ENCODE data around the gene SULT4A1.

SULT4A1 gene

GRCh38 chr22:43817402-43817801, 44.9 kb downstream of the SULT4A1 start:
- DNase-seq (ENCODE audit: low spot score), result no peak

GRCh38 chr22:43814264-43814663, 48.0 kb downstream of the SULT4A1 start:
- H3K27ac ChIP-seq, result no peak overlapping the region
- no peak overlapping the region for H3K4me3 ChIP-seq
- no peak for DNase-seq (ENCODE audit: low spot score)
- TF ChIP-seq CTCF (IDR thresholded peaks at IDR 0.05), result no peak

More at GRCh38 chr22:43817402-43817801, 44.9 kb downstream of the SULT4A1 start:
- no peak for TF ChIP-seq CTCF (IDR thresholded peaks at IDR 0.05)
- H3K27ac ChIP-seq, result no peak overlapping the region
- H3K4me3 ChIP-seq, result no peak overlapping the region

GRCh38 chr22:43812890-43813289, 49.4 kb downstream of the SULT4A1 start:
- Histone ChIP-seq H3K4me3 (peak overlapping the region; percentile 85), H3K27ac (peak overlapping the region; percentile 70 to 90)
- no peak for TF ChIP-seq CTCF (IDR thresholded peaks at IDR 0.05)
- no peak for DNase-seq (ENCODE audit: low spot score)

- Histone ChIP-seq H3K27ac (peak within 1 kb of the TSS; percentile 70 to 90), H3K4me3 (peak within 1 kb of the TSS; percentile 85)
- TF ChIP-seq CTCF (IDR thresholded peaks at IDR 0.05), result no peak
- DNase-seq (ENCODE audit: low spot score), result peak; percentile 94
These were observed 50.0 kb downstream of the SULT4A1 start, which contains the start of gene EFCAB6 for GRCh38 chr22:43812149-43812842. Gene EFCAB6 (minus strand): TSS chr22:43812305. CDS start chr22:43782318, 29,987 bp downstream.

GRCh38 chr22:43811777-43812148, 50.5 kb downstream of the SULT4A1 start:
- Histone ChIP-seq H3K27ac (peak overlapping the region; percentile 70 to 90), H3K4me3 (peak overlapping the region; percentile 85)
- no peak for TF ChIP-seq CTCF (IDR thresholded peaks at IDR 0.05)
- DNase-seq (ENCODE audit: low spot score), result no peak

- H3K4me3 ChIP-seq, result no peak overlapping the region
- no peak for DNase-seq (ENCODE audit: low spot score)
- TF ChIP-seq CTCF (IDR thresholded peaks at IDR 0.05), result no peak
- no peak overlapping the region for H3K27ac ChIP-seq
These were observed 59.3 kb downstream of the SULT4A1 start for GRCh38 chr22:43802897-43803495.

- no peak for TF ChIP-seq CTCF (IDR thresholded peaks at IDR 0.05)
- H3K4me3 ChIP-seq, result no peak overlapping the region
- no peak overlapping the region for H3K27ac ChIP-seq
- no peak for DNase-seq (ENCODE audit: low spot score)
These were observed 61.3 kb downstream of the SULT4A1 start for GRCh38 chr22:43800970-43801369.
